ENCODE data around the gene ITGB3. TPM values are rescaled to one million over a fixed set of nuclear protein-coding genes. Genes with fewer than 3 reads are reported as not detected.

ITGB3 gene
- total and polyA plus RNA-seq, 9 of the 15 experiments (the other 6 are each of a cell fraction or from before 2014, with no cell fraction given): 0.08 to 2.6 (median 0.62) TPM; not detected in 1

DNA sequence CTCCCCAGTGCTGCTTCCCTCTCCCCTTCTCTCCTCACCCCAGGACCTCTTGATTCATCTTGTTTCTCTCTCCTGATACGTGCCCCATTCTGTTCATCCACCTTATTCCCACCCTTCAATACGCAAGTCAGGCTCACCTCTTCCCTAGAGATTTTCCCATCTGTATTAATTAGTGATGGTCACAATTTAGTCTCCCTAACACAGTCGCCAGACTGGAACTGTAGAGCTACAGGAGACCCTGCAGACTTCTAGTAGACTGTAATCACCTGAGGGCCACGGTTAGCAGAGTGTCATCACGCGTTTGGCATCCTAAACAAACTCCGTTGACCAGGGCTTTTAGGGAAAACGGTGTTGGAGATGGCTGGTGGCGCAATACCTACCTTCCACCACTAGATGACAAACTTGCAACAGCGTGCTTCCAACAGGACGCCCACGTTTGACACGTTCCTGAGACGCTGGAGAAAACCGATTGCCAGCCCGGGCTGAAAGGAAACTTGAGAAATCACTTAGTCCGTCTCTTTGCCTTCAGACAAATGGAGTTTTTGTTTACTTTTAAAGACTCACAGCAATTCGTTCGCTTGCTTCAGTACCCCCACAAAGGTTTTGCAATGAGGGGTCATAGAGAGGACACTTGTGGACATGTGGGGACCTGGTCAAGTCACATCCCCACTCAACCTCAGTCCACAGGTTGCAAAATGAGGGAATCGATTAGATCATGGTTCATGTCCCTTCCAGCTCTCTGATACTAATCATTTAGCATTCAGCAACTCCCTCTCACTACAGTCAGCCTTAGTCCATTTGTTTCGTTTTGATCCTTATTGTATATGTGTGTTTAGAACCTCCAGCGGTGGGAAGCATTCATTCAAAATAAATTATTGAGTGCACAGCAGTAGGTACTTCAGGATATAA, 23.8 kb upstream of the ITGB3 start (continued):
- TF ChIP-seq, protein P1, sequence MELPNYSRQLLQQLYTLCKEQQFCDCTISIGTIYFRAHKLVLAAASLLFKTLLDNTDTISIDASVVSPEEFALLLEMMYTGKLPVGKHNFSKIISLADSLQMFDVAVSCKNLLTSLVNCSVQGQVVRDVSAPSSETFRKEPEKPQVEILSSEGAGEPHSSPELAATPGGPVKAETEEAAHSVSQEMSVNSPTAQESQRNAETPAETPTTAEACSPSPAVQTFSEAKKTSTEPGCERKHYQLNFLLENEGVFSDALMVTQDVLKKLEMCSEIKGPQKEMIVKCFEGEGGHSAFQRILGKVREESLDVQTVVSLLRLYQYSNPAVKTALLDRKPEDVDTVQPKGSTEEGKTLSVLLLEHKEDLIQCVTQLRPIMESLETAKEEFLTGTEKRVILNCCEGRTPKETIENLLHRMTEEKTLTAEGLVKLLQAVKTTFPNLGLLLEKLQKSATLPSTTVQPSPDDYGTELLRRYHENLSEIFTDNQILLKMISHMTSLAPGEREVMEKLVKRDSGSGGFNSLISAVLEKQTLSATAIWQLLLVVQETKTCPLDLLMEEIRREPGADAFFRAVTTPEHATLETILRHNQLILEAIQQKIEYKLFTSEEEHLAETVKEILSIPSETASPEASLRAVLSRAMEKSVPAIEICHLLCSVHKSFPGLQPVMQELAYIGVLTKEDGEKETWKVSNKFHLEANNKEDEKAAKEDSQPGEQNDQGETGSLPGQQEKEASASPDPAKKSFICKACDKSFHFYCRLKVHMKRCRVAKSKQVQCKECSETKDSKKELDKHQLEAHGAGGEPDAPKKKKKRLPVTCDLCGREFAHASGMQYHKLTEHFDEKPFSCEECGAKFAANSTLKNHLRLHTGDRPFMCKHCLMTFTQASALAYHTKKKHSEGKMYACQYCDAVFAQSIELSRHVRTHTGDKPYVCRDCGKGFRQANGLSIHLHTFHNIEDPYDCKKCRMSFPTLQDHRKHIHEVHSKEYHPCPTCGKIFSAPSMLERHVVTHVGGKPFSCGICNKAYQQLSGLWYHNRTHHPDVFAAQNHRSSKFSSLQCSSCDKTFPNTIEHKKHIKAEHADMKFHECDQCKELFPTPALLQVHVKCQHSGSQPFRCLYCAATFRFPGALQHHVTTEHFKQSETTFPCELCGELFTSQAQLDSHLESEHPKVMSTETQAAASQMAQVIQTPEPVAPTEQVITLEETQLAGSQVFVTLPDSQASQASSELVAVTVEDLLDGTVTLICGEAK (IDR thresholded peaks at IDR 0.05): peak; percentile 46; the same call in 1 of the 2 replicates
- TF ChIP-seq, protein P1 (CRISPR knock-in tag; IDR thresholded peaks at IDR 0.05): no peak
- TF ChIP-seq, protein P2, sequence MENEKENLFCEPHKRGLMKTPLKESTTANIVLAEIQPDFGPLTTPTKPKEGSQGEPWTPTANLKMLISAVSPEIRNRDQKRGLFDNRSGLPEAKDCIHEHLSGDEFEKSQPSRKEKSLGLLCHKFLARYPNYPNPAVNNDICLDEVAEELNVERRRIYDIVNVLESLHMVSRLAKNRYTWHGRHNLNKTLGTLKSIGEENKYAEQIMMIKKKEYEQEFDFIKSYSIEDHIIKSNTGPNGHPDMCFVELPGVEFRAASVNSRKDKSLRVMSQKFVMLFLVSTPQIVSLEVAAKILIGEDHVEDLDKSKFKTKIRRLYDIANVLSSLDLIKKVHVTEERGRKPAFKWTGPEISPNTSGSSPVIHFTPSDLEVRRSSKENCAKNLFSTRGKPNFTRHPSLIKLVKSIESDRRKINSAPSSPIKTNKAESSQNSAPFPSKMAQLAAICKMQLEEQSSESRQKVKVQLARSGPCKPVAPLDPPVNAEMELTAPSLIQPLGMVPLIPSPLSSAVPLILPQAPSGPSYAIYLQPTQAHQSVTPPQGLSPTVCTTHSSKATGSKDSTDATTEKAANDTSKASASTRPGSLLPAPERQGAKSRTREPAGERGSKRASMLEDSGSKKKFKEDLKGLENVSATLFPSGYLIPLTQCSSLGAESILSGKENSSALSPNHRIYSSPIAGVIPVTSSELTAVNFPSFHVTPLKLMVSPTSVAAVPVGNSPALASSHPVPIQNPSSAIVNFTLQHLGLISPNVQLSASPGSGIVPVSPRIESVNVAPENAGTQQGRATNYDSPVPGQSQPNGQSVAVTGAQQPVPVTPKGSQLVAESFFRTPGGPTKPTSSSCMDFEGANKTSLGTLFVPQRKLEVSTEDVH (IDR thresholded peaks at IDR 0.05; ENCODE audit: low read depth, partially characterized antibody): peak; percentile 49
- TF ChIP-seq CC2D1A (IDR thresholded peaks at IDR 0.05): peak; percentile 92
- peak in 1 of 2 experiments; percentile 52; a peak in 1 of 4 replicates for TF ChIP-seq TBL1XR1 (IDR thresholded peaks at IDR 0.05; ENCODE audit: low read length in 2 of 2)
- TF ChIP-seq, protein P3, sequence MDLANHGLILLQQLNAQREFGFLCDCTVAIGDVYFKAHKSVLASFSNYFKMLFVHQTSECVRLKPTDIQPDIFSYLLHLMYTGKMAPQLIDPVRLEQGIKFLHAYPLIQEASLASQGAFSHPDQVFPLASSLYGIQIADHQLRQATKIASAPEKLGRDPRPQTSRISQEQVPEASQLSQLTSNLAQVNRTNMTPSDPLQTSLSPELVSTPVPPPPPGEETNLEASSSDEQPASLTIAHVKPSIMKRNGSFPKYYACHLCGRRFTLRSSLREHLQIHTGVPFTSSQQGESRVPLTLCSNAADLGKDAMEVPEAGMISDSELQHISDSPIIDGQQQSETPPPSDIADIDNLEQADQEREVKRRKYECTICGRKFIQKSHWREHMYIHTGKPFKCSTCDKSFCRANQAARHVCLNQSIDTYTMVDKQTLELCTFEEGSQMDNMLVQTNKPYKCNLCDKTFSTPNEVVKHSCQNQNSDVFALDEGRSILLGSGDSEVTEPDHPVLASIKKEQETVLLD (IDR thresholded peaks at IDR 0.05): no peak; the same call in 1 of the 2 replicates
- TF ChIP-seq, protein P4, sequence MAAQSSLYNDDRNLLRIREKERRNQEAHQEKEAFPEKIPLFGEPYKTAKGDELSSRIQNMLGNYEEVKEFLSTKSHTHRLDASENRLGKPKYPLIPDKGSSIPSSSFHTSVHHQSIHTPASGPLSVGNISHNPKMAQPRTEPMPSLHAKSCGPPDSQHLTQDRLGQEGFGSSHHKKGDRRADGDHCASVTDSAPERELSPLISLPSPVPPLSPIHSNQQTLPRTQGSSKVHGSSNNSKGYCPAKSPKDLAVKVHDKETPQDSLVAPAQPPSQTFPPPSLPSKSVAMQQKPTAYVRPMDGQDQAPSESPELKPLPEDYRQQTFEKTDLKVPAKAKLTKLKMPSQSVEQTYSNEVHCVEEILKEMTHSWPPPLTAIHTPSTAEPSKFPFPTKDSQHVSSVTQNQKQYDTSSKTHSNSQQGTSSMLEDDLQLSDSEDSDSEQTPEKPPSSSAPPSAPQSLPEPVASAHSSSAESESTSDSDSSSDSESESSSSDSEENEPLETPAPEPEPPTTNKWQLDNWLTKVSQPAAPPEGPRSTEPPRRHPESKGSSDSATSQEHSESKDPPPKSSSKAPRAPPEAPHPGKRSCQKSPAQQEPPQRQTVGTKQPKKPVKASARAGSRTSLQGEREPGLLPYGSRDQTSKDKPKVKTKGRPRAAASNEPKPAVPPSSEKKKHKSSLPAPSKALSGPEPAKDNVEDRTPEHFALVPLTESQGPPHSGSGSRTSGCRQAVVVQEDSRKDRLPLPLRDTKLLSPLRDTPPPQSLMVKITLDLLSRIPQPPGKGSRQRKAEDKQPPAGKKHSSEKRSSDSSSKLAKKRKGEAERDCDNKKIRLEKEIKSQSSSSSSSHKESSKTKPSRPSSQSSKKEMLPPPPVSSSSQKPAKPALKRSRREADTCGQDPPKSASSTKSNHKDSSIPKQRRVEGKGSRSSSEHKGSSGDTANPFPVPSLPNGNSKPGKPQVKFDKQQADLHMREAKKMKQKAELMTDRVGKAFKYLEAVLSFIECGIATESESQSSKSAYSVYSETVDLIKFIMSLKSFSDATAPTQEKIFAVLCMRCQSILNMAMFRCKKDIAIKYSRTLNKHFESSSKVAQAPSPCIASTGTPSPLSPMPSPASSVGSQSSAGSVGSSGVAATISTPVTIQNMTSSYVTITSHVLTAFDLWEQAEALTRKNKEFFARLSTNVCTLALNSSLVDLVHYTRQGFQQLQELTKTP (IDR thresholded peaks at IDR 0.05; ENCODE audit: low read depth in 1 of 2, partially characterized antibody in 2 of 2): peak in 1 of 2 experiments; percentile 27
